Activated naive CD4-positive, alpha-beta T cell (primary cell): ENCODE measurements around the gene ITPRIP.

ENCODE experiments used
- DNase-seq, 4 experiments: peaks; one replicate each; lab custom pipeline; 2025; lab: John Stamatoyannopoulos, UW

Gene ITPRIP

DNA sequence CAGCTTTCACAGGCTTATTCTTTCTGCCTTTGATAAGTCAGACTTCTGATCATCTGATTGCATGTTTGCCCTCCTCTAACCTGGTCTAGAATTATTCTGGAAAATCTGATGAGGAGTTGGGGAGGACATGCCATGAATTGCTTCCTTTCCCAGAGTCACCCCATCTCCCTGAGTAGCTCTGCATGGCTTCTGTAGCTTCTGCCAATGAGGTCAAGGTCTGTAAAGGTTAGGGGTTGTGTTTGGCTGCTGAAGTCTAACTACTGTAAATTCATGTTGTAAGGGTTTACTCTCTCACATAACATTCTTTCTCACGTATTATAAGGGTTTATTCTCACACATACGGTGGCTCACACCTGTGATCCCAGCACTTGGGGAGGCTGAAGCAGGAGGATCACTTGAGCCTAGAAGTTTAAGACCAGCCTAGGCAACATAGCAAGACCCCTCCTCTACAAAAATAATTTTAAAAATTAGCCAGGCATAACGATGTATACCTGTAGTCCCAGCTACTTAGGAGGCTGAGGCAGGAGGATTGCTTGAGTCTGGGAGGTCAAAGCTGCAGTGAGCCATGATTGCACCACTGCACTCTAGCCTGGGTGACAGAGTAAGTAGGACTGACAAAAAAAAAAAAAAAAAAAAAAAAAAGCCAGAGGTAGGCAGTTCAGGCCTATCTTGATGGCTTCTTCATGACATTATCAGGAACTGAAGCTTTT, 58.6 kb downstream of the ITPRIP start:
- DNase-seq, result no peak

DNA sequence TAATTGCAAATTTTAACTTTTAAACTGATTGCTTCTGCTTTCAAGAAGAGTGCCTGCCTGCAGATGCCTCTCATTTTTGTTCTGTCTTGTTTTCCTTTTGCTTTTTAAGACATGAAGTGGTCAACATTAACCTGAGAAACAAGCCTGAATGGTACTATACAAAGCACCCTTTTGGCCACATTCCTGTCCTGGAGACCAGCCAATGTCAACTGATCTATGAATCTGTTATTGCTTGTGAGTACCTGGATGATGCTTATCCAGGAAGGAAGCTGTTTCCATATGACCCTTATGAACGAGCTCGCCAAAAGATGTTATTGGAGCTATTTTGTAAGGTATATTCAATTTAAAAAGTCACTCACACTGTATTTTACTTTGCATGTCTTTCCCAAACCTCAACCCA, 60.5 kb downstream of the ITPRIP start:
- DNase-seq, result no peak

DNA sequence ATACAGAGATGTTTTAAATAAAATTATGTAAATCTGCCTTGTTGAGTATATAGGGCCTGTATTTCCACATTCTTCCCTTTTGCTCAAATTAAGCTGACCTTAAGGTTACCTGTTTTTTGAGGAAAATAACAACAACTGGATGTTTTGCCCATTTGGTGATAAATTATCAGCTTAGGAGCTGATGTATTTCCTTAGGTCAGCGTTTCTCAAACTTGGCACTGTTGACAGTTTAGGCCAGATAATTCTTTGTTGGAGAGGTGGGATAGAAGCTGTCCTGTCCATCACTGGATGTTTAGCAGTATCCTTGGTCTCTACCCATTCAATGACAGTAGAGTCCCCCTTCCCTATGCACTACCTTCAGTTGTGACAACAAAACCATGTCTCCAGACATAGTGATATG, 62.1 kb downstream of the ITPRIP start:
- DNase-seq, result no peak

DNA sequence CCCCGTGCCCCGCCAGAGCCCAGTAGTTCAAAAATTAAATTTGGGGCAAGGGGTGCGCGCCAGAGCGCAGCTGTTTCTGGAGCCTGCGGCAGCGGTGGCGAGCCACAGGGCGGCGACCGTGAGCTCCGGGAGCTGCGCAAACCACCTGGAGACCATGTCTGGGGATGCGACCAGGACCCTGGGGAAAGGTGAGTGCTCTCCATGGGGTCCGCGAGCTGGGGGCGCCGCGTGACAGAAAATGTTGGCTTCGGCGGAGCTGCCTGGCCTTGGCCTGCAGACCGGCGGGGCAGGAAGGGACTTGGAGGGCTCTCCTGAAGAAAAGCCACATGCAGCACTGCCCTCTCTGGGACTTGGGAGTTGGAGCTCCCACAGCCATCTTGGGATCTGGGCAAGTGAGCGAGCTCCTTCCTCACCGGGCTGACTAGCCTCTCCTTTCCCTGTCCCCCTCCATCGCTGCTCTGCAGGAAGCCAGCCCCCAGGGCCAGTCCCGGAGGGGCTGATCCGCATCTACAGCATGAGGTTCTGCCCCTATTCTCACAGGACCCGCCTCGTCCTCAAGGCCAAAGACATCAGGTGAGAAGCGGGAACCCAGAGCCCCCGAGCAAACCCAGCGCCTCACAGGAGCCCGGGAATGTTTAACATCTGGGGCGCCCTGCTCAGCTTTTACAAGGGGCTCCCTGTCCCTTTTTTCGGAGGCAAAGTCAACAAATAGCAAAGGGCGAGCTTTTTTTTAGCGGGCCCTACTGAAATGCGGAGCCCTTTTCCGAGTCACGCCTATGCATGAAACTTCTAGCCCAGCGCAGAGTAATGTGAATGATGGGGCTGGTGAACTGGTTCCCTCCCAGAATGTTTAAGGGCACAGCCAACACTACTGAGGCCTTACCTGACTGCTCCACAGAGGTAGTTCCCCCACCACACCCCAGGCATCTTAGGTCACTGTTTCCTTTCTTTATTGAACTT, 63.2 kb downstream of the ITPRIP start:
- DNase-seq, result peak in 3 of 4 experiments; percentile 2 to 37 (median 15)

DNA sequence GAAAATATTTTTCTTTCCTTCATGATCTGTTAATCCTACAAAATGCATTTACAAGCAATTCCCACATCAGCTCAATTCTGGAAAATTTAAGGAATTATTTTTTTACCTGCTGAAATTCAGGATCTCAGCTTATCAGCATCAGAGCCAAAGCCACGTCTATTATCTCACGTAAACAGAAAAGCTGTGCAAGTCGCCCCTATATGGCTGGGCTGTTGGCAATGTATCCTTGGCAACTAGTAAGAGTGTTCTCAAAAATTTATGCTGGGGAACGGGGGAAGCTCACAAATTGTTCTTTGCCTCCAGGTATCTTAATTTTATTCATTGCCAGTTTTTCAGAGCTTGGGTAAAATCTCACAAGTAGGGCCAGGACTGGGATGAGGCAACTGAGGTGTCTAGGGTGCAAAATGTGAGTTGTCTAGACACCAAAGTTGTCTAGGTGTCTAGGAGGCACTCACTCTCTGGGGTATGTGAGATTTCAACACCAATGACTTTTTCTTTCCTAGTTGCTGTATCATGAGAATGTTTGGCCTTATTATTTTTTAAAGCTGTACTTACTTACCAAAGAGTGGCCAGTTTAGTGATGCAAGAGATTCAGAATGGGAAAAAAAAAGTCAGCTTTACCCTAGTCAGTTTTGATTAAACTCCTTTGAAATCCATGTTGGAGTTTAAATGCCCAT, 64.2 kb downstream of the ITPRIP start:
- DNase-seq, result no peak

DNA sequence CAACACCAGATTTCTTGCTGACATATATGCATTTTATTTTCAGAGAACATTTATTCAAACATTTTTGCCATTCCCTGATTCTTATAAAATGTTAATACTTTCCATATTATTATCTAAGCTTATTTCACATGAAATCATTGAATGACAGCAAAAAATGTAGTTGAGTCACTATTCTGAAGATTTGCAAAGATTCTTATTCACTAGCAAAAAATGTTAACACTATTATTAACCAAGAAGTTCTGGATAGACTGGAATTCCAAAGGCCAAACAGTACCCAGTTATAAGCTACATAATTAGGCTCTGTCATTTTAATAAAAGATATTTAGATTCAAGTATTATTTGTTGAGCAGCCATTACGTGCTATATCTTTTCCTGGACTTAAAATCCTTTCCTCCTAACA, 65.0 kb downstream of the ITPRIP start:
- no peak for DNase-seq

DNA sequence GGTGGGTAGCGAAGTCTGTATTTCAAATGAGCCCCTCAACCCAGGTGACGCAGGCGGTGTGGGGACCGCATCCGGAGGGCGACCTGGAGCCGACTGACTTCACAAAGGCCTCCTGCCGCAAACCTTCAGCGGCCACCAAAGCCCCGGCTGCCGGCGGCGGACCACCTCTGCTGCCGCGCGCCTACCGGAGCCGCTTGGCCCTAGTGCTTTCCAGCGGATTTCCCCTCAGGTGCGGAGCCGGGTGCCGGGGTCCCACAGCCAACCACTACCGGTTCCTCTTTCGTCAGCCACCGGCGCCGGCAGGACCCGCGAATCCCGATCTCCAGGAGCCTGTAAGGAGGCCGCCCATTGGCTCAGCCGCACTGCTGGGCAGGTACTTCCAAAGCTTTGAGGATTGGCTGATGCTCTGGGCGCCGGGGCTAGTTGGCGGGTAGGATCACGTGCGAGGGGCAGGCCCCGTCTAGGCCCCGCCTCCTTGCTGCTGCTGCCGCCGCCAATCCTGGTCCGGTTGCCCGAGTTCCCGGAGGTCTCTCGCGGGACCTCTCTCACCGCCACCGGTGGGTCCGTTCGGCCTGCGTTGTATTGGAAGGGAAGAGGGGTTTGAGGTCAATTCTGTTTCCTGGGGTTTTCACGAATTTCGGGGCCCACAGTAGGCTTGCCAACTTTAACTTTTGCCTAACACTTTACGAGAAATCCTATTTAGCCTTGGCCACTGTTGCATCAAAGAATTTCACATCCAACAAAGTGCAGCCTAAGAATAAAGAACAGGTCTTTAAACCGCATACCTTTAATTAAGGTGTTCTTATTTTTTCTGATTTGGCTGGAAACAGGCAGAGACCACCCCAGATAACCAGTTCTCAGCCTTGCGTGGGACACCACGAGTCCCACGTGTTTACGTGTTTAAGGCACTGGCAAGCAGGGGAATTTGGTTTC, 69.3 kb downstream of the ITPRIP start, which contains the start of gene GSTO2:
Gene GSTO2 (plus strand): TSS at position 472 of the 933 bp plus-strand sequence. CDS start 5,732 bp downstream, outside the sequence.
- DNase-seq, result peak; percentile 88 to 95 (median 93)

DNA sequence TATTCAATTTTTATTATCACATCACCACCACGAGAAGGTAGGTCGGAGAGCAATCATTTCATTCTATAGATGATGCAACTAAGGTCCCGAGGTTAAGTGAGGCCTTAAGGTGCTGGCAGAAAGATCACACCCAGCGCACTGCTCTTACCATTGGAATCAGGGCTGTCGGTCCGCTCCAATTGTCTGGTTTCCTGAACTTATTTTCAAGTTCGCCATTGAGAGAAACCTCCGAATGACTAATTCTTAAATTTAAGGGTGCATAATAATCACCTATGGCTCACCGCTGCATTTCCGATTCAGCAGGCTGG, 69.9 kb downstream of the ITPRIP start:
- no peak for DNase-seq

DNA sequence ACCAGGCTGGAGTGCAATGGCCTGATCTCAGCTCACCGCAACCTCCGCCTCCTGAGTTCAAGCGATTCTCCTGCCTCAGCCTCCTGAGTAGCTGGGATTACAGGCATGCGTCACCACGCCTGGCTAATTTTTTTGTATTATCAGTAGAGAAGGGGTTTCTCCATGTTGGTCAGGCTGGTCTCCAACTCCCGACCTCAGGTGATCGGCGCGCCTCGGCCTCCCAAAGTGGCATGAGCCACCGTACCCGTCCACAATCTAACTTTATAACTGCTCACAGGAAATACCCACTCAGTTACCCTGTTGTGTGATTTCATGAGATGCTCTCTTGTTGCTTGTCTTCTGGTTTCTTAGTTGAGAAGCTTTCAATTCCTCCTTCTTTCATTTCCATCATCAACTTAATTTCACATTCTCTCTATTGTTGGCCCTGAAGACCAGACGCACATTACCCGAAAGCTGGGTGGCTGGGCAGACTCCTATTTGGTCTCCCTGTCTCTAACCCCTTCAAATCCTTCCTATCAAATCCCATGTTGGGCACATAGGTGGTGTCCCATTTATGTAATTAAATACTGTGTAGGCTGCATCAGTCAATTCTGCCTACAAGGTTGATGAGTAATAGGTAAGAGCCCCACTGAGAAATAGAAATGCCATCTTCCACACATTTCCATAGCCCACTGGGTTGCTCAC, 70.4 kb downstream of the ITPRIP start:
- DNase-seq, result peak in 1 of 4 experiments; percentile 16

DNA sequence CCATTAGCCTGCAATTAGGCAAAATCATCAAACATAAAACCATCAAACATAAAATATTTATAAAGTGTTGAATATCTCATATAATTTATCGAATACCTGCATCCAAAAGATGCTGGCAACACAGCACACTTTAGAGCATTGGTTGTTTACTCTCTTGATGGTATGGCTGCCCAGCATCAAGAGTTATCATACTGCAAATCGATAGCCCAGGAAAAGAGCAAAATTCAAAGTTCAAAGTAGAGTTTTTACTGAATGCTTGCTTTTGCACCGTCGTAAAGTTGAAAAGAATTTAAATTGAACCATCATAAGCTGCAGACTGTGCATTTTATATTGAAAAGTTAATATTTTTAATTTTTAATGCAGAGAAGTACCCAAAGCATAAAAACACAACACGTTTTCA, 73.5 kb downstream of the ITPRIP start:
- no peak for DNase-seq

DNA sequence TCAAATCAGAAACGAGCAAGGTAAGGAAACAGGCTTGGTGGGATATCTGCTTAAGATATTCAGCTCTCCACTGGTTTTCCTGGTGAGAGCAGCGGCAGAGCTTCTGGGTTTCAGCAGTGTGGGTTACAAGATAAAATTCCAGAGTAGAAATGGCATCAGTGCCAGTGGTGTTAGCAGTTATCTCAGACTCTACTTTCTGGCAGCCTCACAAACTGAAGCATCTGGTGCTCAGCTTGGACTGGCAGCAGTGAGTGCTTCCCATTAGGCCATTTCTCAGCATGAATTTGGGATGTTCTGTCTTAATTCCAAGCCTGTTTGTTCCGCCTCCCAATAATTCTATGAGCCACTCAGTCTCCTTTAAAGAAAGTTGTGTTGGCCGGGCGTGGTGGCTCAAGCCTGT, 76.2 kb downstream of the ITPRIP start:
- no peak for DNase-seq

DNA sequence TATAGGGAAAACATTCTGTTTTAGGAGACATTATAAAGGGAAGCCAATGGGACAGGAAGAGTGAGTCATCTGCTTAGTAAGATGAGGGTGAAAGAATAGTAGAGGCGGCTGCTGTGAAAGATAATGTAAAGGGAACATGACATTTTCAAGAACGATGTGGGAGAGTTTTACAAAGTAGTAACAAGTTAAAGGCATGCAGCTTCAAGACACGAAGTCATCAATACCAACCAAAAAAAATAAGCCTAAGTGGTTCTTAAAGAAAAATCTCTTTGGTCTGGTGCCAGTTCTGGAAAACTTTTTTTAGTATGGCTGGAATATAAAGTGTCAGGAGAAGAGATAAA, 77.5 kb downstream of the ITPRIP start:
- no peak for DNase-seq

DNA sequence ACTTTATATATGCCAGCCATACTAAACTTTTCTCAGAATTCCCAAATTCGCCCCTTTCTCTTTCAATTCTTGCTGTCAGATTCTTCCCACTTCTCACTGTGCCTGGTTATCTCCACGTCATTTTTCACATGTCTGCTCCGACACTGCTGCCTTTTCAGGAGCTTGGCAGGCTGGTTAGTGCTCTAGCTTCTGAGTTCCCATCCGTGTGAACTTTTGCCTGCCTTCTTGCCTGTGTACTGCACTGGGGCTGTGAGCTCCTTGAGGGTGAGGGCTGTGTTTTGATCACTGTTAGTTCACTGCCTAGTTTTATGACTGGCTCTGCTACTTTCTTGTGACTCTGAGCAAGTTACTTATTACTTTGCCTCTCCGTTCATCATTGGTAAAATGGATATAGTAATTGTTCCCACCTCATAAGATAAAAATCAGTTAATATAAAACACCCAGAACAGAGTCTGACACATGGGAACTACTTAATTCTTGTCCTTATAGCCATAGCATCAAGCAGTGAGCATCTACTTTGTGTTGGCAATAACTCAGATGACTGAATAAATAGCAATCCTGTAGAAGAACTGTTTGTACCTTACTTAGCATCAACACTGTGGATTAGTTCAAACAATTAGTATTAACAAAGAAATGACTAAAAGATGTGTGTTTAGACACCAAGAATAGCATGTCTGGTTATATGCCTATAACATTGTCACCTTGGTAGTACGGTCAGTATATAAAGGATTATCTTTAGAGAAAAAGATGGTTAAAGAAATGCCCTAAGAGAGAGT, 78.1 kb downstream of the ITPRIP start:
- DNase-seq, result no peak
